Stimulated activated CD4-positive, alpha-beta T cell treated with anti-CD3 and anti-CD28 coated beads, Interleukin-2, amount 100 ng/mL, for 4 hours (primary cell): Measurements from ENCODE around the gene VAMP1.
"Not testable (repeated sequence)": the region's sequence is repeated elsewhere in the genome, so short reads cannot be mapped to it uniquely, and the experiment has no call there.

ENCODE experiments used
- DNase-seq: peaks from one replicate; pipeline ENCODE4 v3.0.0-alpha.2; 2020; ENCODE audit warnings: low read depth

Gene VAMP1

GRCh38 chr12:6451348-6452244 is 18.9 kb downstream of the VAMP1 start, which contains the start of gene TAPBPL:
TSS of gene TAPBPL (plus strand) at chr12:6452042. CDS start at chr12:6452249, 207 bp downstream.
- DNase-seq = peak; percentile 69

GRCh38 chr12:6450869-6451347 is 19.6 kb downstream of the VAMP1 start:
- no peak for DNase-seq

- no peak for DNase-seq
Observed at GRCh38 chr12:6450091-6450868, 20.2 kb downstream of the VAMP1 start.

- DNase-seq = no peak
Observed at GRCh38 chr12:6444704-6445688, 25.5 kb downstream of the VAMP1 start, which contains the start of gene CD27. TSS of gene CD27 (plus strand) at chr12:6444955. CDS start at chr12:6445096, 141 bp downstream.

- no peak for DNase-seq
Observed at GRCh38 chr12:6444031-6444430, 26.4 kb downstream of the VAMP1 start.

- DNase-seq = no peak
Observed at GRCh38 chr12:6443361-6443983, 27.0 kb downstream of the VAMP1 start.

GRCh38 chr12:6442836-6443235 is 27.6 kb downstream of the VAMP1 start:
- DNase-seq = no peak

- no peak for DNase-seq
Observed at GRCh38 chr12:6440391-6440790, 30.1 kb downstream of the VAMP1 start.

GRCh38 chr12:6438345-6438744 is 32.1 kb downstream of the VAMP1 start:
- no peak for DNase-seq

GRCh38 chr12:6437586-6437985 is 32.9 kb downstream of the VAMP1 start:
- no peak for DNase-seq

- no peak for DNase-seq
Observed at GRCh38 chr12:6435961-6436715, 34.3 kb downstream of the VAMP1 start.

GRCh38 chr12:6434205-6435140 is 36.0 kb downstream of the VAMP1 start:
- DNase-seq = no peak

GRCh38 chr12:6432991-6433390 is 37.5 kb downstream of the VAMP1 start:
- DNase-seq = no peak

- DNase-seq = peak; percentile 68
Observed at GRCh38 chr12:6430124-6430989, 40.1 kb downstream of the VAMP1 start.

GRCh38 chr12:6428326-6428725 is 42.2 kb downstream of the VAMP1 start:
- DNase-seq = no peak

GRCh38 chr12:6427796-6428195 is 42.7 kb downstream of the VAMP1 start:
- not testable (repeated sequence) for DNase-seq

- DNase-seq = peak; percentile 93
Observed at GRCh38 chr12:6426882-6427671, 43.4 kb downstream of the VAMP1 start.
